HG03575 (cell line): ENCODE data around the gene AHCYL2.
"Not testable (repeated sequence)": the region's sequence is repeated elsewhere in the genome, so short reads cannot be mapped to it uniquely, and the experiment has no call there.

Experiments used
- ATAC-seq: cut with Tn5 transposase; IDR thresholded peaks from one replicate; pipeline ENCODE4 v1.9.1; 2021; ENCODE audit not compliant: unreplicated experiment, insufficient number of reproducible peaks, low FRiP score; ENCODE audit errors: extremely low read depth

Gene AHCYL2

DNA sequence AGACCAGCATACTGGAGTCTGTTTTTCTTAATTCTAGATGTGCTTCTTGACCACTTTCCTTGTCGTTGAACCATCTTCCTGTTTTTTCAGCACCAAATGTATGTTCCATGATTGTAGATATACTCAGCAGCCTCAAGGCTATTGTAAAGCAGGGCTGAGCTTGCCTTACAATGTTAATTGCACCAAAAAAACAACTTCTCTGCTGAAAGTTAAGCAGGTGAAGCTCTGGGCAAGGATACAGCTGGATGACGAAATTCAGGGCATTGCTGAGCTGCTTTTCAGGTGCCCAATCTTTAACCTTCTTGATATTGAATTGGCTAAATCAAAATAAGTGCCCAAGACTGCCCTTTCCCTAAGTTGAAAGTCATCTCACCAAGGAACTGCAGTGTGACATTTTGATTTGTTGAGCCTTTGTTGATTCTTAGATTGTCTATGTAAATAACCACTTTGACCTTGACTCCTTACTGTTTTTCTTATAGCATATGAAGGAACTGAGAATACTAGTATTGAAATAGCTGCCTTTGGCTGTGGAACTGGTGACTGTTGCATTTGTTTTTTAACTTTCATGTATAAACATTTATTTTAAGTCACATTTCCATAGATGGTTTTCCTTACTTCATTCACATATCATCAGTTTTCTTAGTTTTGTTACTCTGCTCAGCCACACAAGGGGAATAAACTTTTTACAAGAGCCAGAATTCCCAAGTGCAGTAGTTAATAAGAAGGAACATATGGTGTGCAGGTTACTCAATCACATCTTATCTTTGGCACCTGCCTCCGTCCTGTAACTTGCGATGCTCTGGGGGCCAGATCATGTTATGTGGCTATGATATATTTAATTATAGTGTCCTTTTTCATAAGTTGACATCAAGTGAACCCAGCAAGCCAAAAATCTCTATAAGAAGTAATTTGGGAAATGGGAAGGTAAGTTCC is 3.1 kb downstream of the AHCYL2 start:
- ATAC-seq = no peak

DNA sequence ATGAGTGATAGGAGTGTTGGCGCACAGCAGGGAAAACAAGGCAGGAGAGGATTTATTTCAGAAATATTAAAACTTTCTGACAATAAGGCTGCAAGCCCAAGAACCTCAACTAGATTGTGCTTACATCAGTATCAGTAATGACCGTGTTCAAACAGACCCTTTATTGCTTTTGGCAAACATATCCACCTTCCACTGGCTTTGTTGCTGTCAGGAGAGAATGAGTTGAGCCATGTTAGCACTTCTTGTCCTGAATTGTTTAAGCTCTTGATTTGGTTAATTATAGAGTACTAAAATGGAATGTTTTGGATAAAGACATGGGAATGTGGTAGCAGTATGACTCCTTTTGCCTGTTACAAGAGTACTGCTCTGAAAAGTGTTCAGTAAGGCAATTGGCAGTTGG is 3.8 kb downstream of the AHCYL2 start:
- no peak for ATAC-seq

DNA sequence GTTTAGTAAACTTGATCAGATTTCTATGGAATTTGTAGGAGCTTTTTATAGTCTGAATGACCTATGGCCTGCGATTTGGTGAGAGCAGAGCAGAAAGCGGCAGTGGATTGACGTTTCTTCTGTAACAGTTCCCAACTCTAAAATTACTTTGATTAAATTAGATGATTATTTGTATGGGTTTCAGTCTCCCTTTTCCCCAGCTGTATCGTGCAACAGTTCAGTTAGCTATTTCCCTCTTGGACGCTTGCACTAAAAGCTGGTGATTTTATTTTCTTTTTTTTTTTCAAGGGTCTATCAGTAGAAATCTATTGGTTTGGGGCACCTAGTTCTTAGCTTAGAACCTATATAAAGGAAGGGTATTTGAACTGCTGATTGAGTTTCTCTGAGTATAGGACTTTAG is 6.8 kb downstream of the AHCYL2 start:
- ATAC-seq = no peak

DNA sequence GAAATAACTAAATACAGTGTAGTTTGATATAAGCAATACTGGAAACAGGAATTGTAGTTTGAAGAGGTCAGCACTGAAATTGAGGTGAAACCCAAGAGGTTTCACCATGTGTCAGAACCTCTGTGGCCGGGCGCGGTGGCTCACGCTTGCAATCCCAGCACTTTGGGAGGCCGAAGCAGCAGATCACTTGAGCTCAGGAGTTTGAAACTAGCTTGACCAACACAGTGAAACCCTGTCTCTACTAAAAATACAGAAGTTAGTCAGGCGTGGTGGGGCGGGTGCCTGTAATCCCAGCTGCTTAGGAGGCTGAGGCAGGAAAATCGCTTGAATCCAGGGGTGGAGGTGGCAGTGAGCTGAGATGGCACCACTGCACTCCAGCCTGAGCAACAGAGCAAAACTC is 13.7 kb downstream of the AHCYL2 start:
- ATAC-seq = no peak

DNA sequence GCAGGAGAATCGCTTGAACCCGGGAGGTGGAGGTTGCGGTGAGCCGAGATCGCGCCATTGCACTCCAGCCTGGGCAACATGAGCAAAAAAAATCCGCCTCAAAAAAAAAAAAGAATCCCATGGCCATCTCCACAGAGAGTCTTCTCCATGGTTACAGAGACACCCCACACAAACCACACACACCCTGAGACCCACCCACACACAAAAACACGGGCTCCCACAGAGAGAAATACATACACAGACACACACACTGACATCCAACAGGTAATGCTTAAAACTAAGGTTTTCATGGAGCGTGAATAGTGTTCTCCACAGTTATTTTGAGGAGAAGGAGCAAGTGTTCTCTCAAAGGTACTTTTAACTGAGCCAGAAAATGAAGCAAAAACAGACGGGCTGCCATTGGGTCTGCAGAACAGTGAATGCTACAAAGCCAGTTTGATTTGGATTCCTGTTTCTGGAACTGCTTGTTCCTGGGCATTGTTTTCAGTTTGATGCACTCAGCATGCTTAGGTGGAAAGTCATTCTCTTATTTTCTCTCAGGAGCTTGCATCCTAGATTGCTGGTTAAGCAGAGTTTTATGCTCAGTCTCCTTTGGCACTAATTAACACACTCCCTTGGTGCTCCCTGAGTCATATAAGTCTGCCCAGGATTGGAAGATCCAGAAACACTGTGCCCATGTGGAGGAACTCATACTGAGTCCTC is 15.4 kb downstream of the AHCYL2 start:
- ATAC-seq = no peak

DNA sequence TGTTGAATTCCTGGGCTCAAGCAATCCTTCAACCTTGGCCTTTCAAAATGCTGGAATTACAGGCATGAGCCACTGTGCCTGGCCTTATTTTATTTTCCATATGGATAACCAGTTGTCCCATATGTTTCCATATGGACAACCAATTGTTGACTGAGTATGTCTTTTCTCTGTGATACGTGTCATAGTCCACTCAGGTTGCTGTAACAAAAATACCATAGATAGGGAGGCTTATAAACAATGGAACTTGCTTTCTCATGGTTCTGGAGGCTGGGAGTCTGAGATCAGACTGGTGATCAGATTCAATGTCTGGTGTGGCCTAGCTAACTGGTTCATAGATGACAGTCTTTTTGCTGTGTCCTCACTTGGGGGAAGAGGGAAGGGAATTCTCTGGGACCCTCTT is 19.4 kb downstream of the AHCYL2 start:
- no peak for ATAC-seq

DNA sequence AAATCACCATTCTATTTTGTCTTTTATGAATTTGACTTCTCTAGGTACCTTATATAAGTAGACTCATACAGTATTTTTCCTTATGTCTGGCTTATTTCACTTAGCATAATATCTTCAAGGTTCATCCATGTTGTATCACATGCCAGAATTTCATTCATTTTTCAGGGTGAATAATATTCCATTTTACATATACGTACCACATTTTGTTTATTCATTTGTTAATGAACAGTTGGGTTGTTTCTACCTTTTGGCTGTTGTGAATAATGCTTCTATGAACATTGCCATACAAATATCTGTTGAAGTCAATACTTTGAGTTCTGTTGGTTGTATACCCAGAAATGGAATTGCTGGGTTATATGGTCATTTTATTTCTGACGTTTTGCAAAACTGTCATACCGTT is 20.7 kb downstream of the AHCYL2 start:
- no peak for ATAC-seq

DNA sequence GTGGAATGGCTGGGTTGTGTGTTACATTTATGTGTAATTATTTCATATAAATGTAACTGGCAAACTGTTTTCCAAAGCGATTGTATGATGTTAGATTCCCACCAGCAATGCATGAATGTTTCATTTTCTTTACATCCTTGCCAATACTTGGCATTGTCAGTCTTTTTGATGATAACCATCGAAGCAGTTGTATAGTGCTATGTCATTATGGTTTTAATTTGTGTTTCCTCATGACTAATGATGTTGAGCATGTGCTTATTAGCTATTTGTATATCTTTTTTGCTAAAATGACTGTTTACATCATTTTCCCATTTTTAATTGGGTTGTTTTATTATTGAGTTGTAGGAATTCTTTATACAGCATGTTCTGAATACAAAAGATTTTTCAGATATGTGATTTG is 22.3 kb downstream of the AHCYL2 start:
- ATAC-seq = no peak

DNA sequence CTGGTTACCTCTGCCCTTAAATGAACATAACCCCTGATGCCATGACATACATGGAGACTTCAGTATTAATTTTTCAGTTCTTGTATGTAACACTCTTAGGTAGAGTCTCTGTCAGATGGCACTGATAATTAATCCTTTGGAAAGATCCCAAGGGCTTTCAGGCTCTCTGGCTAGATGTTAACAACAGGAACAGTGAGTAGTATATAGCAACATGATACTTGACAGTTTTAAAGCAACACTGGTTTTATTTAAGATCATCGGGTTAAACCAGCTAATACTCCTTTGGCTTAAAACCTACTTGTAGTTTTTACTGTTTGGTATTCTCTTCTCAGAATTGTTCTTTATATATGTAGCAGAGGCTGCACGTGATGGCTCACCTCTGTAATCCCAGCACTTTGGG is 27.3 kb downstream of the AHCYL2 start:
- ATAC-seq = no peak

DNA sequence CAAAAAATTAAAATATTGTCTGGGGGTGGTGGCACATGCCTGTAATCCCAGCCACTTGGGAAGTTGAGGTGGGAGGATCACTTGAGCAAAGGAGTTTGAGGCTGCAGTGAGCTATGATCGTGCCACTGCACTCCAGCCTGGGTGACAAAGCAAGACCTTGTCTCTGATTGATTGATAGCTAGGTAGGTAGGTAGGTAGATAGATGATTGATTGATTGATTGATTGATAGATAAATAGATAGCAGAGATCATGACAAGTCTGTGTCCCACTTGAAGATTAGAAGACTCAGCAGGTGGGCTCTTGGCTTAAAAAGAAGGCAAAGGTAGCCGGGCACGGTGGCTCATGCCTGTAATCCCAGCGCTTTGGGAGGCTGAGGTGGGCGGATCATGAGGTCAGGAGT is 27.8 kb downstream of the AHCYL2 start:
- not testable (repeated sequence) for ATAC-seq

DNA sequence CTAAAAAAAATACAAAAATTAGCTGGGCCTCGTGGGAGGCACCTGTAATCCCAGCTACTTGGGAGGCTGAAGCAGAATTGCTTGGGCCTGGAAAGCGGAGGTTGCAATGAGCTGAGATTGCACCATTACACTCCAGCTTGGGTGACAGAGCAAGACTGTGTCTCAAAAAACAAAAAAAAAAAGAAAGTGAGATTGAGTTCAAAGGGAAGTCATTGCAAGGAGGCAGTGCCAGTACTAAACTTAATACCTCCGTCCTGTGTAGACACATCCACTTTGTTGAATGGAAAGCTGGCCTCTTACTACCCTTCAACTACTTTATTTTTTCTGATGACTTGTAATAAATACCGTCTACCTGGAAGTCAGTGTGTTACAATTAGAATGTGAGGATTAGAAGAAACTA is 31.0 kb downstream of the AHCYL2 start:
- ATAC-seq = no peak

DNA sequence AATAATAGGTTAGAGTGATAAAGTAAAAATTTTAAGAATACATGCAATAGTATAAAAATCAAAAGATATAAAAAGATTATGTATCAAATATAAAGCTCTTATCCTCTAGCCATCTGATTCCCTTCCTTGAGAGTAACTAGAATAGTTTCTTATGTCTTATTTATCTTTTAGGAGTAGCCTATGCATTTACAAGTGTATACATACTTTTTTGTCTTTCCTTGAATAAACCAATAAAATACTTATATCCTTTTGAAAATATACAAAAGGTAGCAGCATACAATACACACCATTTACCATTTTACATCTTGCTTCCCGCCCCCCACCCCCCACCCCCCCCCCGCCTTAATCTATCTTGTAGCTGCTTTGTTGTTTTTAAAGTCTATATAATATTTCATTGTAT is 31.4 kb downstream of the AHCYL2 start:
- no peak for ATAC-seq

DNA sequence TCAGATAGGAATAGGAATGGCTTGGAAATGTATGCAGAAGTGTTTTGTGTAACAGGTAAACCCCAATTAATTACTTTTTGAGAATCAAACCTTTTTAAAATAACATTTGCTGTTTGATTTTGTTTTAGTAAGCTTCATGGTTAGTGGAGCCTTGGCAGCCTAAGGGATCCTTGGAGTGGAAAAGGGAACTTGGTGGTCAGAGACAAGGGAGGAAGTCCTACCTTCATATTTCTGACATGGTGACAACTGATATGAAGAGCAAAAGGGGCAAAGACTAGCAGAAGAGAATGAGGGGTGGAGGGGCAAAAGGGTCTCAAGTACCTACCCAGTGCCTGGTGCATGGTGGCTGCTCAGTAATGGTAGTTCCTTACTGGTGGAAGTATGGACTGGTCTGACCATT is 32.3 kb downstream of the AHCYL2 start:
- no peak for ATAC-seq

DNA sequence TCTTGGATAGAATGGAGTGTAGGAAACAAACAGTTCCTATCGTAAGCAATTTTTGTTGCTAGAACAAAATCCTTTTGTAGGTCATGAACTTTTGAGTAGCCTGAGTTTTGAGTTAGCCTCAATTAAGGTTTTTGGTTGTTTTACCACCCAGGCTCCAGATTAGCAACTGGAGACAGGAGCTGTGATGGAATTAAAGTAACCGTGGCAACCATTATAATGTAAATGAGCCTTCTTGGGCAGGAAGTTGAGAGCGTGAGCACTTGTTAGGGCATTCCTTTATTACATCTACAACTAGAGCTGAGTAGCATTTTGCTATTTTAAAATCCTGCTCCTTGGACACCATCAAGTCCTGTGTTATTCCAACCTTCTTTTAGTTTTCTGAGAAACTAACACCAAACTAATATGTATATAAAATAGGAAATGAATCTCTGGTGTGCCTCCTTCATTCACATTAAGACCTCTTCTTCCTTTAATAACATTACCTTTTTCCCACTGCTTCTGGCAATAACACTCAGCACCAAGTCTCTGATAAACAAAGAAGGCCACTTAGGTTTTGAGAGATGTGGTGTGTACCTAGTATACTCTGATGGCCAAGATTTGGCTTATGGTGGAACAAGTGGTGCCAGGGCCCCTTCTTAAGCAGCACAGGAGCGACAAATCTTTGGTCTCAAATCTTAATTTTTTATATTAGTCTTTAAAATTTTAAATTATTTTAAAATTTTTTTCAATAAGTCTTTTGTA is 34.0 kb downstream of the AHCYL2 start:
- ATAC-seq = no peak

DNA sequence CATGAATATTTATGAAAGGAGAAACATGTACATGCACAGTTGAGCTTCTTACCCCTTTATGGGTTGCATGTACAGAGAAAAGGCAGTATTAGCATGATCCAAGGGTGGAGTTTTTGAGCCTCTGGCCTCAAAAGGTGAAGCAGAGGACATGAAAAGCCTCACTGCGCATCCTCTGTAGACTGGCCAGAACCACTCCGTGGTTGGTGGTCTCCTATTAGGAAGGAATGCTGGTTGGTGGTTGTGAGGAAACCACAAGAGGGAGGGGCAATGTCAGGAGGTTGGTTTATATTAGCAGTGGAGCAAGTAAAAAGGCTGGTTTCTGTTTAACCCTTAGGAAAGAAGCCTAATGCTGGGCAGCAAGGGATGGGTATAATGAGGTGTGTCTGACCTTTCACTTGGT is 37.5 kb downstream of the AHCYL2 start:
- no peak for ATAC-seq

DNA sequence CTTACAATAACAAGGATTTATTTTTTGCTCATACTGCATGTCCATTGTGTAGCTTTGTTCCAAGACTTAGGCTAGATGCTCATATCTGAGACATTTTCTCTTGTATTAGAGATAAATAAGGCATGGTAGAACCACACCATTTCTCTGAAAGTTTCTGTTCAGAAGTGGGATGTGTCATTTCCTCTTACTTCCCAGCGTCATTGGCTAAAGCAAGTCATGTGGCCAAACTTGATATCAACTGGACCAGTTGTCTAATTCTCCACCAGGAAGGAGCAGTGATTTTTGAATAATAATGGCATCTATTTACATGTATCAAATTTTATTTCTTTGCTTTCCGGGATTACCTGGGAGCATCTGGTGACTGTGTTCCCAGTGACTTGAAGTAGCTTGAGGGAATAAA is 38.3 kb downstream of the AHCYL2 start:
- no peak for ATAC-seq

DNA sequence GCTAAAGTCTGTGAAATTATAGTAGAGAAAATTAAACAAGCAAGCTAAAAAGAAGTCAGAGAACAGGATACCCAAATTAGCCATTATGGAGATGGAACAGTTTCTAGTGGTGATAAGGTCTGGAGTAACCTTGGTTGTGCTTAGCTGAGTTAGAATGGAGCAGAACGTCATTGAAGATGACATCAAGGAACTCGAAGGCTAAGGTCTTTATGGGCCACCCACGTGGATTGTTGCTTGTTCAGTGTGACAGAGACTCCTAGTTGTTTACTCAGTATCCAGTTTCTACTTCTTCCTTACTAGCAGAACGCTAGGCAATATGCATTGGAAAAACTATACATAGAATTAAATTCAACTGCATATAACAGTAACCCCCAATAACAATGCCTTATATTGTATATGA is 39.7 kb downstream of the AHCYL2 start:
- no peak for ATAC-seq

DNA sequence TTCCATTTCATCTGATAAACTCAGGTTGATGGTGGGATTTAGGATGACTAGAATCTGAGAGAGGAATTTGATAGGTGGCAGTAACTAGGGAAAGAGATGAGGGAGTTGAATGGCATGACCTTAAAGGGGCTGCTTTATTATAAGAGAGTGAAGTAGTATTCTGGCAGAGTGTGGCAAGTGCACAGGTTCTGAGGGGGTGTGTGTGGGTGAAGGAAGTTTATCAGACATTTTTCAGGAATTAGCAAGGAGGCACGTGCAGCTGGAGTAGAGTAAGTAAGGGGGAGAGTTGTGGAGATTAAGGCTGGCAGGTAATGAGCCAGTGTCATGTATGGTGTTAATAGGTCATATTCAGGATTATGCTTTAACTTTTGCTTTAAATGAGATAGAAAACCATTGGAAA is 40.5 kb downstream of the AHCYL2 start:
- ATAC-seq = no peak

DNA sequence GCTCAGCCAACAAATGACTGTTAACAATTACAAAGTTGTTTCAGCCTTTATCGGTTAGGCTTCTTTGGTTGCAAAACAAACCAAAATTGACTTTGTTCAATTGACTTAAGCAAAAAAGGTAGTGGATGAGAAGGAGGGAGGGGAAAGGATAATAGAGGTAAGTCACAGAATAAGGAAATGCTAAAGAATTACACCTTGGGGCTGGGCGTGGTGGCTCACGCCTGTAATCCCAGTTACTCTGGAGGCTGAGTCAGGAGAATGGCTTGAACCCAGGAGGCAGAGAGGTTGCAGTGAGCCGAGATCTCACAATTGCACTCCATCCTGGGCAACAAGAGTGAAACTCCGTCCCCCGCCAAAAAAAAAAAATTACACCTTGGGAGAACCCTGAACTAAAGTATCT is 41.4 kb downstream of the AHCYL2 start:
- no peak for ATAC-seq

DNA sequence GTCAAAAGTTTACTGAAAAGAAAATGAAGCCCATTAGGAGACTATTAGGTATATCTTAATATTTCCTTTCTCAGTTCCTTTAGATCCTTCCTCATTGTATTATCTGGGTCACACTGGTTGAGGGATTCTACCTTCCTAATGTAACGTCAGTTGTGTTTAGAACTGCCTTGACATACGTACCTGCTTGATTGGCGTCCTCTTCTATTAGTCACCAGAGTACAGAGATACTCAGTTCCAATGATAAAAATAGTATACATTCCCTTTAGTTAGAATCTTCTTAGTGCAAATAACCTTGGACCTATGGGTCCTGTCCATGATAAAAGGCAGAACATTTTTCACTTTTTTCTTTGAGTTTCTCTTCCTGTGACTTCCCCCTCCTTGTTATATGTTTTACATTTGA is 45.2 kb downstream of the AHCYL2 start:
- ATAC-seq = no peak
